Left lung (tissue), 10 donors: ENCODE data around the gene RPL37. TPM values are rescaled to one million over a fixed set of nuclear protein-coding genes. Genes with fewer than 3 reads are reported as not detected.
"Not testable (repeated sequence)": the region's sequence is repeated elsewhere in the genome, so short reads cannot be mapped to it uniquely, and the experiment has no call there.

ENCODE experiments used
- ATAC-seq: fragments of 200-7000 bp; cut with Tn5 transposase; one replicate; pipeline ENCODE4 v1.9.1; 2020; ENCODE audit warnings: moderate library complexity
- DNase-seq, 4 donors: peaks; one replicate each; pipeline ENCODE4 v3.0.0-alpha.2; 2013 to 2020
- H3K27ac ChIP-seq, 2 donors: fragments of 200-600 bp; sonication (generic) in 1 of 2; one replicate each; pipeline versions ENCODE4 v1.5.0 to v1.8.0; 2020 to 2021
- H3K27me3 ChIP-seq, 2 donors: fragments of 200-600 bp; sonication (generic) in 1 of 2; one replicate each; pipeline versions ENCODE4 v1.5.0 to v1.8.0; 2020 to 2021
- H3K36me3 ChIP-seq, 2 donors: fragments of 200-600 bp; sonication (generic) in 1 of 2; one replicate each; pipeline versions ENCODE4 v1.5.0 to v1.8.0; 2020 to 2021
- H3K4me1 ChIP-seq, 2 donors: fragments of 200-600 bp; one replicate each; pipeline ENCODE4 v1.8.0; 2021
- H3K4me3 ChIP-seq, 2 donors: fragments of 200-600 bp; sonication (generic) in 1 of 2; one replicate each; pipeline versions ENCODE4 v1.5.0 to v1.8.0; 2020 to 2021; ENCODE audit warnings: mild to moderate bottlenecking in 1 of 2
- H3K9me3 ChIP-seq, 2 donors: fragments of 200-600 bp; sonication (generic) in 1 of 2; one replicate each; pipeline versions ENCODE4 v1.5.0 to v1.8.0; 2020 to 2021
- intact Hi-C, 2 donors: fragments of 100-400 bp; cut with DNase I; formaldehyde crosslinking; loops; one replicate each; pipeline versions ENCODE4 v1.11.2 to v1.14.2; 2022
- polyA plus RNA-seq, 6 donors: library from polyadenylated mRNA; unstranded; fragments of 120-200 nt; gene quantifications; one replicate each; pipeline ENCODE4 v1.2.1, GENCODE V29; 2013; ENCODE audit not compliant: insufficient read length in 6 of 6
- total RNA-seq, 2 donors: library from RNA; stranded (reverse); fragmentation: NEBNext Ultra II Directional; extraction: Animal tissue kit (Norgen Biotek cat#: 25700); gene quantifications; one replicate each; pipeline ENCODE4 v1.2.1, GENCODE V29; 2021
- TF ChIP-seq, protein P1 (sequence below), 2 donors: fragments of 200-600 bp; sonication (generic) in 1 of 2; IDR thresholded peaks; one replicate each; pipeline versions ENCODE4 v1.5.0 to v1.8.0; 2021; ENCODE audit warnings: antibody characterized with exemption in 2 of 2
- donor health status: DM: no; HTN: yes; CAD: no.
- donor health status: DM: no; HTN: no; CAD: no.

Gene RPL37
- total and polyA plus RNA-seq, 8 donors = 941 to 2,731 (median 2,301) TPM

DNA sequence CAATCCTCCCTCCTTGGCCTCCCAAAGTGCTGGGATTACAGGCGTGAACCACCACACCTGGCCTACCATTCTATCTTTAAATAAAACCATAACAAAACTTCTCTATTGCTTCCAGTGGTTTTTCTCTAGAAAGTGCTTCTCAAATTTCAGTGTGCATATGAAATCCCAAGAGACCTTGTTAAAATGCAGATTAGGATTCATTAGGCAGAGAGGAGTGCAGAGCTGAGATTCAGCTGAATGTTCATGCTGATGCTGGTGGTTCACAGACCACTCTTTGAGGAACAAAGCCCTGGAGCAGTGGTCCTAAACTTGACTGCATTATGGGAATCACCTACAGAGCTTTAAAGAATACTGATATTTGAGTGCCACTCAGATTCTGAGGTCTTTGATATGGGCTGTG, 34.4 kb upstream of the RPL37 start:
- no peak overlapping the region for H3K27ac ChIP-seq
- DNase-seq (no peak), ATAC-seq (no peak)
- TF ChIP-seq, protein P1, sequence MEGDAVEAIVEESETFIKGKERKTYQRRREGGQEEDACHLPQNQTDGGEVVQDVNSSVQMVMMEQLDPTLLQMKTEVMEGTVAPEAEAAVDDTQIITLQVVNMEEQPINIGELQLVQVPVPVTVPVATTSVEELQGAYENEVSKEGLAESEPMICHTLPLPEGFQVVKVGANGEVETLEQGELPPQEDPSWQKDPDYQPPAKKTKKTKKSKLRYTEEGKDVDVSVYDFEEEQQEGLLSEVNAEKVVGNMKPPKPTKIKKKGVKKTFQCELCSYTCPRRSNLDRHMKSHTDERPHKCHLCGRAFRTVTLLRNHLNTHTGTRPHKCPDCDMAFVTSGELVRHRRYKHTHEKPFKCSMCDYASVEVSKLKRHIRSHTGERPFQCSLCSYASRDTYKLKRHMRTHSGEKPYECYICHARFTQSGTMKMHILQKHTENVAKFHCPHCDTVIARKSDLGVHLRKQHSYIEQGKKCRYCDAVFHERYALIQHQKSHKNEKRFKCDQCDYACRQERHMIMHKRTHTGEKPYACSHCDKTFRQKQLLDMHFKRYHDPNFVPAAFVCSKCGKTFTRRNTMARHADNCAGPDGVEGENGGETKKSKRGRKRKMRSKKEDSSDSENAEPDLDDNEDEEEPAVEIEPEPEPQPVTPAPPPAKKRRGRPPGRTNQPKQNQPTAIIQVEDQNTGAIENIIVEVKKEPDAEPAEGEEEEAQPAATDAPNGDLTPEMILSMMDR (IDR thresholded peaks at IDR 0.05) = no peak
- no peaks in the 10 kb centered on the region for H3K4me1 ChIP-seq
- H3K36me3 ChIP-seq = no peaks in the 10 kb centered on the region
- H3K4me3 ChIP-seq = no peak overlapping the region
- no peaks in the 10 kb centered on the region for H3K27me3 ChIP-seq
- intact Hi-C loops = no loop called here
- peaks cover 0 to 13% of the 10 kb centered on the region in 2 donors for H3K9me3 ChIP-seq

DNA sequence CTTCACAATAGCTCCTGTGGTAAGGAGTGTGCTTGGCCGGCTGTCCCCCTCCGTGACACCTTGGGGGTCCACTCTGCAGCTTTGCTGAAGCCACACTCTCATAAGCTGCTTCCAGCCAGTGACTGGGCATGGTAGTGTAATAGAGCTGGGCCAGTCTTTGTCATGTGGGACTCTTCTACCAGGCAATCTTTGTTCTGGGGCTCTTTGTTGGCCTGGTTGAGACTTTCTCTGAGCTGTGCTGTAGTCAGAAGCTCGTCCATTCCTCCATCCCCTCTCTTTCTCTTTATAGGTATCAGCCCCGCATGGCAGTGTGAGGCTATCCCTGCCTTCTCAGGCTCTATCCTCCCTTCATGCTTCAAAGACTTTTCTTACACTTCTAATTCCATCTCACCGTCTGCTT, 31.8 kb upstream of the RPL37 start:
- no peaks in the 10 kb centered on the region for H3K36me3 ChIP-seq
- no peaks in the 10 kb centered on the region for H3K4me1 ChIP-seq
- ATAC-seq (no peak), DNase-seq (no peak)
- H3K27me3 ChIP-seq = no peaks in the 10 kb centered on the region
- intact Hi-C loops = no loop called here
- TF ChIP-seq, protein P1 (IDR thresholded peaks at IDR 0.05) = no peak
- H3K4me3 ChIP-seq = no peak overlapping the region
- H3K9me3 ChIP-seq = peaks cover 0 to 19% of the 10 kb centered on the region in 2 donors
- H3K27ac ChIP-seq = no peak overlapping the region

DNA sequence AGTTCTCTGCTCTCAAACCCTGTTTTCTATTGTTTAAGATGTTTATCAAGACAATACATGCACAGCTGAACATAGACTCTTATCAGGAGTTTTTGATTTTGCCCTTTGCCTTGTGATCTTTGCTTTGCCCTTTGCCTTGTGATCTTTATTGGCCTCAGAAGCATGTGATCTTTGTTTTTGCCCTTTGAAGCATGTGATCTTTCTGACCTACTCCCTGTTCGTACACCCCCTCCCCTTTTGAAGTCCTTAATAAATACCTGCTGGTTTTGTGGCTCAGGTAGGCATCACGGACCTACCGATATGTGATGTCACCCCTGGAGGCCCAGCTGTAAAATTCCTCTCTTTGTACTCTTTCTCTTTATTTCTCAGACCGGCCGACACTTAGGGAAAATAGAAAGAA, 30.0 kb upstream of the RPL37 start:
- DNase-seq, H3K36me3 ChIP-seq, H3K4me3 ChIP-seq, H3K4me1 ChIP-seq, H3K27ac ChIP-seq, ATAC-seq, H3K27me3 ChIP-seq, intact Hi-C loops: not testable (repeated sequence)
- H3K9me3 ChIP-seq = peaks cover 0 to 19% of the 10 kb centered on the region in 2 donors

DNA sequence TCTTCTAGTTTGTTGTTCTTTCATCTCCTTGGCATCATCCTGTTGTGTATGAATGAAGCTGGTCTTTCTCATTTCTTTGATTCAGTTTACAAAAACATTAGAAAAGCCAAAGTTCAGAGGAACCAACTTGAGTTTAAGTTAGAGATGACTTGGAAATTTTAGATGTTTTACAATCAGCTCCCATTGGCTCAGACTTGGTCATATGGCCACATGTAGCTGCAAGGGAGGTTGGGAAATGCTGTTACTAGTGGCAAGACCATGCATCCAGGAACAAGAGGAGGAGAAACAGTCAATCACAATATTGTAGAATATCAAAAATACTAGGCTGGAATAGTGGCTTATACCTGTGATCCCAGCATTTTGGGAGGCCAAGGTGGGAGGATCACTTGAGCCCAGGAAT, 25.7 kb upstream of the RPL37 start:
- Histone ChIP-seq H3K27ac (no peak overlapping the region), H3K36me3 (peaks cover 0 to 6% of the 10 kb centered on the region in 2 donors), H3K27me3 (no peaks in the 10 kb centered on the region), H3K9me3 (peaks cover 0 to 19% of the 10 kb centered on the region in 2 donors), H3K4me3 (no peak overlapping the region), H3K4me1 (no peaks in the 10 kb centered on the region)
- no peak for DNase-seq
- intact Hi-C loops = no loop called here
- ATAC-seq = no peak
- TF ChIP-seq, protein P1 (IDR thresholded peaks at IDR 0.05) = no peak

DNA sequence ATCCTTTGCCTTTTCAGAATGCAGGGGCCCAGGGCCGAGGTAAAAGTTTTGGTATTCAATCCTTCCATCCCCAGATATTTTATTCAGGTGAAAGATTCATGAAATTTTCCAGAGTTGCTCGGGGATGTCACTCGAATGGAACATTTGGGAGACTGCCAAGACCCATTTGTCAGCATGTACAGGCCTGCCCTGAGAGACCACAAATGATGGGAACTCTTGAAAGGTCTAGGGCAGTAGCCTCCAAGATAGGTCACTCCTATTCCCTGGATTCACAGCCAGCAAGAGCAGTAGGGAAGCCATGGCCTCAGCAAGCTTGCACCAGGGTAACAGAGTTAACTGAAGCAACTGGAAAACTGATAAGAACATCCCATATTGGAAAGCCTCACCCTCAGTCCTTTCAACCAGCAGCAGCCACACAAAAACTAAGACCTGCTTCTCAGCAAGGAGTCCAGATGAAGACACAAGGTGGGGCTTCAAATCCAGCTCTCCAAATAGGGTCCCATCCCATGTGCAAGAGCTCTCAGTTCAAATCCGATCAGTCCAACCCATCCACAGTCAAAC, 18.7 kb upstream of the RPL37 start:
- peaks cover 0 to 72% of the 10 kb centered on the region in 2 donors for H3K36me3 ChIP-seq
- no peak overlapping the region for H3K4me3 ChIP-seq
- TF ChIP-seq, protein P1 (IDR thresholded peaks at IDR 0.05) = no peak
- intact Hi-C loops = no loop called here
- H3K27ac ChIP-seq = no peak overlapping the region
- no peaks in the 10 kb centered on the region for H3K9me3 ChIP-seq
- H3K4me1 ChIP-seq = peaks cover 0 to 11% of the 10 kb centered on the region in 2 donors
- DNase-seq (no peak), ATAC-seq (no peak)
- H3K27me3 ChIP-seq = no peaks in the 10 kb centered on the region

DNA sequence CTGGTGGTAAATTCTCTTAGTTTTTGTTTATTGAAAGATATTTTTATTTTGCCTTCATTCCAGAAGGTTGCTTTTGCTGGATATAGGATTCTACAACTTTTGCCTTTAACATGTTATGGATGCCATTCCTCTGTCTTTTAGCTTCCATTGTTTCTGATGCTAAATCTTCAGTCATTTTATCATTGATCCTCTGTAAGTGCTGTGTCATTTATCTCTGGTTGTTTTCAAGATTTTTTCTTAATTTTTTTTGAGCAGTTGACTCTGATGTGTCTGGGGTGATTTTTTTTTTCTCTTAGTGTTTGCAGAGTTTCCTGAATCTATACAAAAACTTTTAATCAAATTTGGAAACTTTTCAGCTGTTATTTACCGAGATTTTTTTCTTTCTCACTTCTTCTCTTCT, 12.5 kb upstream of the RPL37 start:
- no peaks in the 10 kb centered on the region for H3K27me3 ChIP-seq
- H3K4me1 ChIP-seq = peaks cover 6 to 54% of the 10 kb centered on the region in 2 donors
- peaks cover 0 to 64% of the 10 kb centered on the region in 2 donors for H3K36me3 ChIP-seq
- no peaks in the 10 kb centered on the region for H3K9me3 ChIP-seq
- DNase-seq = no peak
- intact Hi-C loops = no loop called here
- H3K27ac ChIP-seq = no peak overlapping the region
- TF ChIP-seq, protein P1 (IDR thresholded peaks at IDR 0.05) = no peak
- ATAC-seq = no peak
- H3K4me3 ChIP-seq = no peak overlapping the region
